ENCODE results near the gene LMBR1L.
"Not testable (repeated sequence)": the region's sequence is repeated elsewhere in the genome, so short reads cannot be mapped to it uniquely, and the experiment has no call there.

Gene LMBR1L

GRCh38 chr12:49110464-49111155, at the start of gene LMBR1L:
LMBR1L (minus strand) TSS chr12:49110847; CDS start chr12:49110555, 292 bp downstream.
- DNase-seq (ENCODE audit: low spot score) = peak; percentile 100

- no peak for DNase-seq (ENCODE audit: low spot score)
Observed at GRCh38 chr12:49160399-49160798, 49.8 kb upstream of the LMBR1L start.

- DNase-seq (ENCODE audit: low spot score) = no peak
Observed at GRCh38 chr12:49154221-49154620, 43.6 kb upstream of the LMBR1L start.

GRCh38 chr12:49147384-49147783, 36.7 kb upstream of the LMBR1L start:
- no peak for DNase-seq (ENCODE audit: low spot score)

GRCh38 chr12:49146406-49146805, 35.8 kb upstream of the LMBR1L start:
- DNase-seq (ENCODE audit: low spot score) = no peak

- DNase-seq (ENCODE audit: low spot score) = no peak
Observed at GRCh38 chr12:49144384-49144783, 33.7 kb upstream of the LMBR1L start.

GRCh38 chr12:49138999-49139398, 28.4 kb upstream of the LMBR1L start:
- no peak for DNase-seq (ENCODE audit: low spot score)

GRCh38 chr12:49138587-49138986, 27.9 kb upstream of the LMBR1L start:
- no peak for DNase-seq (ENCODE audit: low spot score)

GRCh38 chr12:49137476-49137875, 26.8 kb upstream of the LMBR1L start:
- no peak for DNase-seq (ENCODE audit: low spot score)

GRCh38 chr12:49136997-49137396, 26.4 kb upstream of the LMBR1L start:
- not testable (repeated sequence) for DNase-seq (ENCODE audit: low spot score)

- DNase-seq (ENCODE audit: low spot score) = no peak
Observed at GRCh38 chr12:49133590-49133989, 22.9 kb upstream of the LMBR1L start.

- no peak for DNase-seq (ENCODE audit: low spot score)
Observed at GRCh38 chr12:49133014-49133413, 22.4 kb upstream of the LMBR1L start.

GRCh38 chr12:49131894-49132461, 21.3 kb upstream of the LMBR1L start:
- peak; percentile 14 for DNase-seq (ENCODE audit: low spot score)

GRCh38 chr12:49131051-49131893, 20.6 kb upstream of the LMBR1L start, which contains the start of gene TUBA1B:
TUBA1B (minus strand) TSS chr12:49131395; CDS start chr12:49131300, 95 bp downstream.
- DNase-seq (ENCODE audit: low spot score) = peak; percentile 93

GRCh38 chr12:49130151-49131050, 19.8 kb upstream of the LMBR1L start:
- peak; percentile 96 for DNase-seq (ENCODE audit: low spot score)

GRCh38 chr12:49129332-49130150, 18.9 kb upstream of the LMBR1L start:
- DNase-seq (ENCODE audit: low spot score) = no peak

GRCh38 chr12:49127971-49128370, 17.3 kb upstream of the LMBR1L start:
- not testable (repeated sequence) for DNase-seq (ENCODE audit: low spot score)

- DNase-seq (ENCODE audit: low spot score) = no peak
Observed at GRCh38 chr12:49126852-49127763, 16.5 kb upstream of the LMBR1L start.

- DNase-seq (ENCODE audit: low spot score) = peak; percentile 80
Observed at GRCh38 chr12:49121047-49121696, 10.5 kb upstream of the LMBR1L start.
